HEK293T (cell line): ENCODE measurements around the gene EMC1.
"Not testable (repeated sequence)": the region's sequence is repeated elsewhere in the genome, so short reads cannot be mapped to it uniquely, and the experiment has no call there.

Experiments
- CTCF ChIA-PET: fragments of 350-600 bp; formaldehyde crosslinking; extraction: SDS; loops from one replicate; lab custom pipeline; 2021; ENCODE audit warnings: antibody characterized with exemption, inconsistent platforms; lab: Yijun Ruan, JAX
- POLR2A ChIA-PET: fragments of 350-600 bp; formaldehyde crosslinking; extraction: SDS; loops from one replicate; lab custom pipeline; 2020; ENCODE audit warnings: antibody characterized with exemption, inconsistent platforms; lab: Yijun Ruan, JAX
- DNase-seq: peaks from one replicate; pipeline ENCODE4 v3.0.0; 2012; ENCODE audit warnings: mixed read lengths; ENCODE audit errors: extremely low spot score
- ARNT ChIP-seq: fragments of 450-650 bp; IDR thresholded peaks from 2 replicates; pipeline ENCODE4 v1.6.1; 2017; ENCODE audit warnings: mild to moderate bottlenecking
- BHLHE40 ChIP-seq: fragments of 450-650 bp; IDR thresholded peaks from 2 replicates; pipeline ENCODE4 v1.6.1; 2016; ENCODE audit warnings: mild to moderate bottlenecking, moderate library complexity, borderline replicate concordance
- CTBP1 ChIP-seq: fragments of 450-650 bp; IDR thresholded peaks from 2 replicates; pipeline ENCODE4 v1.6.1; 2016; ENCODE audit warnings: borderline replicate concordance
- ELF4 ChIP-seq: fragments of 450-650 bp; IDR thresholded peaks from 2 replicates; pipeline ENCODE4 v1.6.1; 2017; ENCODE audit warnings: antibody characterized with exemption
- FOXA1 ChIP-seq: fragments of 450-650 bp; IDR thresholded peaks from 2 replicates; pipeline ENCODE4 v1.6.1; 2016; ENCODE audit warnings: mild to moderate bottlenecking
- FOXK2 ChIP-seq: fragments of 450-650 bp; IDR thresholded peaks from 2 replicates; pipeline ENCODE4 v1.6.1; 2016; ENCODE audit warnings: mild to moderate bottlenecking
- FOXM1 ChIP-seq: fragments of 450-650 bp; IDR thresholded peaks from 2 replicates; pipeline ENCODE4 v1.6.1; 2017; ENCODE audit warnings: mild to moderate bottlenecking, borderline replicate concordance
- HDGF ChIP-seq: fragments of 450-650 bp; IDR thresholded peaks from 2 replicates; pipeline ENCODE4 v1.6.1; 2017; ENCODE audit warnings: antibody characterized with exemption, borderline replicate concordance
- L3MBTL2 ChIP-seq: fragments of 450-650 bp; conservative IDR thresholded peaks from 2 replicates; pipeline ENCODE4 v1.6.1; 2016; ENCODE audit warnings: mild to moderate bottlenecking
- LEF1 ChIP-seq: fragments of 450-650 bp; IDR thresholded peaks from 2 replicates; pipeline ENCODE4 v1.6.1; 2017; ENCODE audit warnings: mild to moderate bottlenecking, borderline replicate concordance
- NFRKB ChIP-seq: fragments of 450-650 bp; IDR thresholded peaks from 2 replicates; pipeline ENCODE4 v1.6.1; 2016; ENCODE audit warnings: mild to moderate bottlenecking, moderate library complexity
- PKNOX1 ChIP-seq: fragments of 450-650 bp; IDR thresholded peaks from 2 replicates; pipeline ENCODE4 v1.6.1; 2016
- SP1 ChIP-seq: fragments of 450-650 bp; IDR thresholded peaks from 2 replicates; pipeline ENCODE4 v1.6.1; 2017
- SUZ12 ChIP-seq: fragments of 450-650 bp; IDR thresholded peaks from 2 replicates; pipeline ENCODE4 v1.6.1; 2016; ENCODE audit warnings: mild to moderate bottlenecking
- TARDBP ChIP-seq: fragments of 450-650 bp; IDR thresholded peaks from 2 replicates; pipeline ENCODE4 v1.6.1; 2016
- ZNF384 ChIP-seq: fragments of 450-650 bp; IDR thresholded peaks from 2 replicates; pipeline ENCODE4 v1.6.1; 2016

Gene EMC1

GRCh38 chr1:19268445-19268844 lies 17.1 kb upstream of the EMC1 start:
- CTCF ChIA-PET: interaction anchor here (1.1 kb wide), 1 partner anchor 382 kb away, joined by 4 read pairs; no protein-coding TSS in a partner anchor
- DNase-seq: no peak

GRCh38 chr1:19262744-19263143 lies 11.4 kb upstream of the EMC1 start:
- POLR2A ChIA-PET: interaction anchor here (2.9 kb wide), 1 partner anchor 11 kb away, joined by 12 read pairs; the partner anchor contains the start of genes EMC1 and MRTO4
- CTCF ChIA-PET: no interaction called here
- no peak for DNase-seq
- TF ChIP-seq ELF4: no peak
- TF ChIP-seq SP1: no peak
- TF ChIP-seq SUZ12: no peak
- TF ChIP-seq FOXM1: no peak
- no peak for TF ChIP-seq TARDBP
- no peak for TF ChIP-seq NFRKB
- TF ChIP-seq HDGF: no peak
- TF ChIP-seq FOXK2: no peak
- TF ChIP-seq ARNT: no peak
- no peak for TF ChIP-seq FOXA1
- TF ChIP-seq BHLHE40: no peak
- no peak for TF ChIP-seq L3MBTL2
- no peak for TF ChIP-seq PKNOX1
- no peak for TF ChIP-seq ZNF384

More at GRCh38 chr1:19268445-19268844, 17.1 kb upstream of the EMC1 start:
- TF ChIP-seq CTBP1: no peak
- no peak for TF ChIP-seq L3MBTL2
- no peak for TF ChIP-seq SUZ12
- TF ChIP-seq PKNOX1: no peak
- TF ChIP-seq ELF4: no peak
- TF ChIP-seq FOXM1: no peak
- no peak for TF ChIP-seq NFRKB
- POLR2A ChIA-PET: no interaction called here

- CTCF ChIA-PET: no interaction called here
- no peak for DNase-seq
- POLR2A ChIA-PET: interaction anchor here (2.9 kb wide), 1 partner anchor 10 kb away, joined by 12 read pairs; the partner anchor contains the start of genes EMC1 and MRTO4
- TF ChIP-seq HDGF: no peak
Measured at GRCh38 chr1:19262047-19262446, 10.7 kb upstream of the EMC1 start.

GRCh38 chr1:19260211-19261138 lies 9.2 kb upstream of the EMC1 start:
- TF ChIP-seq BHLHE40 (no peak), SUZ12 (no peak), FOXA1 (no peak), CTBP1 (no peak), ZNF384 (no peak), FOXK2 (no peak), TARDBP (no peak), LEF1 (no peak), HDGF (no peak), SP1 (no peak), ELF4 (no peak)
- CTCF ChIA-PET: no interaction called here
- DNase-seq: no peak
- POLR2A ChIA-PET: interaction anchor here (2.9 kb wide), 1 partner anchor 8 kb away, joined by 12 read pairs; the partner anchor contains the start of genes EMC1 and MRTO4

GRCh38 chr1:19258353-19258752 lies 7.0 kb upstream of the EMC1 start:
- TF ChIP-seq NFRKB (no peak), ELF4 (no peak), FOXA1 (no peak)
- CTCF ChIA-PET: no interaction called here
- DNase-seq: no peak
- POLR2A ChIA-PET: no interaction called here

- CTCF ChIA-PET: interaction anchor here (0.7 kb wide), 1 partner anchor 136 kb away, joined by 3 read pairs; no protein-coding TSS in a partner anchor
- POLR2A ChIA-PET: no interaction called here
- no peak for DNase-seq
- TF ChIP-seq FOXA1 (no peak), ARNT (no peak), SUZ12 (no peak), SP1 (no peak), FOXM1 (no peak), FOXK2 (no peak), ZNF384 (no peak), NFRKB (no peak), L3MBTL2 (no peak), BHLHE40 (no peak), LEF1 (no peak), CTBP1 (no peak), PKNOX1 (no peak), TARDBP (no peak), HDGF (no peak), ELF4 (no peak)
Measured at GRCh38 chr1:19257178-19257914, 6.0 kb upstream of the EMC1 start.

GRCh38 chr1:19256301-19256700 lies 5.0 kb upstream of the EMC1 start:
- CTCF ChIA-PET, POLR2A ChIA-PET, DNase-seq: not testable (repeated sequence)
